SK-N-MC (cell line): ENCODE data around the gene EXOC3L4.

Experiments used
- EZH2 ChIP-seq: fragments of 200-600 bp; sonication (generic); IDR thresholded peaks from one replicate; pipeline ENCODE4 v1.6.1; 2017; ENCODE audit warnings: antibody characterized with exemption
- FOXP2 ChIP-seq: optimal IDR thresholded peaks from 2 replicates; pipeline ENCODE3; 2011; ENCODE audit warnings: mild to moderate bottlenecking, moderate library complexity; ENCODE audit not compliant: insufficient read depth; ENCODE audit errors: extremely low read length, control extremely low read depth
- POLR2AphosphoS5 ChIP-seq: IDR thresholded peaks from 2 replicates; pipeline ENCODE4 v1.6.1; 2012; ENCODE audit warnings: mild to moderate bottlenecking, low read depth, low read length, borderline replicate concordance

DNA sequence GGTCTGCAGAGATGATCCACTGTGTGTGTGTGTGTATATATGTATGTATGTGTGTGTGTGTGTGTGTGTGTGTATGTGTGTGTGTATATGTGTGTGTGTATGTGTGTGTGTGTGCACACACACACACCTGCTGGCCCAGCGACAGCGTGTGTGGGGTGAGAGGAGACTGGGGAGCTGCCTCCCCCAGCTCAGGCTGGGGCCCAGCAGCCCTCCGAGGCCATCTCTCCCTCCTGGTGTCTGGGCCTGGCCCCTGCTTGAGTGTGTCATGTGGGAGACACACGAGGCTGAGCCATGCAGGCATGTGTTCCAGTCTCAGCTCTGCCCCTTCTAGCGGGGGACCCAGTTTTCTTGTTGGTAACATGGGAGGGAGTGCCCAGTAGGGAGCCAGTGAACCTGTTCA, 18.8 kb downstream of the EXOC3L4 start:
- TF ChIP-seq POLR2AphosphoS5 (no peak), EZH2 (no peak), FOXP2 (no peak)
